Epidermal melanocyte (primary cell): ENCODE data around the gene KRTAP1-3.
"Not testable (repeated sequence)": the region's sequence is repeated elsewhere in the genome, so short reads cannot be mapped to it uniquely, and the experiment has no call there.

Experiments
- DNase-seq: peaks from one replicate; pipeline ENCODE4 v3.0.0; 2011; ENCODE audit warnings: low spot score; ENCODE audit not compliant: insufficient read length

The KRTAP1-3 gene

DNA sequence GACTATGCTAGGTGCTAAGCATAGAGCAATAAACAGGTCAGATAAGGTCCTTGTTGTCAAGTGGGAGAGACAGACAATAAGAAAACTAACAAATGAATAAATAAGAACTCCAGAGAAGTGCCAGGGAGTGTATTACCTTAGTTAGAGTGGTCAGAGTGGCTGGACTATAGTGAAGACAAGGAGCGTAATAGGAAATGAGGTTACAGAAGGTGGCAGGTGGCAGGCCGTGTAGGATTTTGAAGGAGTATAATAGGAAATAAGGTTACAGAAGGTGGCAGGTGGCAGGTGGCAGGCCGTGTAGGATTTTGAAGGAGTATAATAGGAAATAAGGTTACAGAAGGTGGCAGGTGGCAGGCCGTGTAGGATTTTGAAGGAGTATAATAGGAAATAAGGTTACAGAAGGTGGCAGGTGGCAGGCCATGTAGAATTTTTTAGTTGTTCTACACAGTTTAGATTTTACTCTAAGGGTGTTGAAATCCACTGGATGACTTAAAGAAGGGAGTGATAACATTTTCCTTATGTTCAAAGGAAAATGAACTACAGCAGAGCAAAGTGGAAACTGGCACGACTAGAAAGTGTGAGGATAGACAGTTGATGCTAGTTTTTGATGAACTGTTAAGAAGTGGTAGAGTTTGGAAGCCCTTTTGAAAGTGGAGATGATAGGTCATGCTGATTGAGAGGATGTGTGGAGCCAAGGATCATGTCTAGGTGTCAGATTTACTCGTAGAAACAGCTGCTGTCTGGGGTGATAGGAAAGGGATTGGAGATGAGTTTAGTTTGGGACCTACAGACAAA, 22.2 kb downstream of the KRTAP1-3 start:
- no peak for DNase-seq

DNA sequence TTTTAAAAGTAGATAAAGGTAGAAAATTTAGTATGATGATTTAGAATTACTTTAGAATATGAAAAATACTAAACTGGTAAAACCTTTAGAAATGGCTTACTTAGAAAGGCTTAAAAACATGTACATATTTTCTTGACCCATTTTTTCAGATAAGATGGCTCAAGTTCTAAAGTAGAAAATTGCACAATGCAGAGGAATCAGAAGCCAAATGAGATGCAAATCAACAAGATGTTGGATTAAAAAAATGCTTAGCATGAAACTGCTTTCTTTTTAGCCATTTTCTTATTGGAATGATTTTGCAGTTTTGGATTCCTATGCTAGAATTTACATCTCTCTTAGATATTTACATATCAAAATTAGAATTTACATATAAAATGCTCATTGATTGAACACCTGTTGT, 24.2 kb downstream of the KRTAP1-3 start:
- DNase-seq: no peak

DNA sequence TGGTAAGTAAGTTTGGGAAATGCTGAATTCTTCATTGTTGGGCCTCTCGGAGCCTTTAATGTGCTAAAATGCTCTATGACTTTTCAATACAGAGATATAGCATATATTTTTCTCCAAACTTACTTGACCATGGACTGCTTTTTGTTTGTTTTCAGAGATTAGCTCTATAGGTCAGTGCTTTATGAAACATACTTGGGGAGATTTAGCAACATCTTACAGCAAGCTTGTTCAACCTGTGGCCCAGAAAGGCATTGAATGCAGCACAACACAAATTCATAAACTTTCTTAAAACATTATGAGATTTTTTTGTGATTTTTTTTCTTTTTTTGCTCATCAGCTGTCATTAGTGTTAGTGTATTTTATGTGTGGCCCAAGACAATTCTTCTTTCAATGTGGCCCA, 24.7 kb downstream of the KRTAP1-3 start:
- no peak for DNase-seq

DNA sequence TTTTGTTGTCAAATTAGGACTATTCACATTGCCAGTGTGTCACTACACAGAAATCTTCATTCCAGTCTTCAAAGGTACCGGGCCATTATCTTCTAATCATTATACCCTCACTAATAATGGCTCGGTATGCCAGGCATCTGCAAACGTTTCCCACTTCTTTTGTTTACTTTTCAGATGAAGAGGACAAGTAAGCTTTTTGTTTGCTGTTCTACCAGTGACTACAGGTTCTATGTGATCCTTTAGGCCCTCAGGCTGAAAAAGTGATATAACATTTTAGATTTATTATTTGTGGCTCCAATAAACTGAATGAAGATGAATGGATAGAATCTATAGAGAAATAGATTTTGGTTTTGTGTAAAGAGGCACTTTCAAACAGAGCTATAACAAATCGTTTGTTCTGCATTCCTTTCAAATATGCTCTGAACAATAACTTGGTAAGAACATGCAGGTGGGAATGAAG, 25.3 kb downstream of the KRTAP1-3 start:
- no peak for DNase-seq

DNA sequence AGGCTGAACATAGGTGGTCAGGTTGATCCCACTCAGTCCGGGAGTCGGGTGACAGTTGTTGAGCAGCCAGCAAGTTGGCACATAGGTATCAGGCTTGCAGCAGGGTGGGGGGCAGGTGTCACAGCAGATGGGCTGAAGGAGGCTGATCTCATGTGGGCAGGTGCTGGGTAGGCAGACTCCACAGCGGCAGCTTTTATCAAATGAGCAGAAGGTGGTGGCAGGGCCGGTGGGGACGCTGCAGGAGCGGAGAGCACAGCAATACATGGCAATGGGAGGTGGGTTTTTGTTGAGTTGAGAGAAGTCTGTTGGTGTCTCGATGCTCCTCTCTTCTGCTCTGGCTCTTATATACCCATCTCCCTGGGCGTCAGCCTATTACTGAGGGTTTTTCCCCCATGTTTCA, 25.9 kb downstream of the KRTAP1-3 start, which contains the start of gene KRTAP3-1:
Gene KRTAP3-1, minus strand, starts transcription at position 318 of the 400 bp plus-strand sequence. Its CDS starts 54 bp downstream, at position 264.
- no peak for DNase-seq

DNA sequence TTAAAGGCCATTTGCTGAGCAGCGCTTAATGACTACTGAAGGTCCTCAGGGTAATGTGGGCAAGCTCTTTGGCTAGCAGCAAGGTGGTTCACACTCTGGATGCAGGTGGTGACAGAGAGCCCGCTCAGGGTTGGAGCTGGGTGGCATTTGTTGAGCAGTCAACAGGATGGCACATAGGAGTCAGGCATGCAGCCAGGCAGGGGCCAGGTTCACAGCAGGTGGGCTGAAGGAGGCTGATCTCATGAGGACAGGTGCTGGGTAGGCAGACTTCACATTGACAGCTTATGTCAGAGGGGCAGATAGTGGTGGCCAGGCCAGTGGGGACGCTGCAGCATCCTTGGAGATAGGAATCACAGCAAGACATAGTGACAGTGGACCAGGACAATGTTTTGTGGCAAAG, 30.3 kb downstream of the KRTAP1-3 start:
- no peak for DNase-seq

DNA sequence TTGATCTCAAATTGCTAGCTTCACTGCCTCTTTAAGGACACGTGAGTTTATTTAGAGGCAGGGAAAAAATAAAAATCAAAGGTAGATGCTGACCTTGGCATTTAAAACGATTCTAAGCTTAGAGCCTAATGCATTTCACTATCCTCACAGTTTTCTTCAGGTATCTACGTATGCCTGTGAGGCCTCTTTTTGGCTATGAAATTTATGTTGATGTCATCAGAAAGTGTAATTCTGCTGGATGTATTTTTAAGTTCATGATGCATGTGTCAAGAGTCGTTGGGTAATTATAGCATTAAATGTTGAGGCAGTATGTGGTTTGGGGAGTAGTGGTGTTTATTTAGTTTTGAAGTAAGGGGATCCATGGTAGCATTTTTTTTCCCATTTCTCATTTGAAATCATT, 30.7 kb downstream of the KRTAP1-3 start:
- no peak for DNase-seq

DNA sequence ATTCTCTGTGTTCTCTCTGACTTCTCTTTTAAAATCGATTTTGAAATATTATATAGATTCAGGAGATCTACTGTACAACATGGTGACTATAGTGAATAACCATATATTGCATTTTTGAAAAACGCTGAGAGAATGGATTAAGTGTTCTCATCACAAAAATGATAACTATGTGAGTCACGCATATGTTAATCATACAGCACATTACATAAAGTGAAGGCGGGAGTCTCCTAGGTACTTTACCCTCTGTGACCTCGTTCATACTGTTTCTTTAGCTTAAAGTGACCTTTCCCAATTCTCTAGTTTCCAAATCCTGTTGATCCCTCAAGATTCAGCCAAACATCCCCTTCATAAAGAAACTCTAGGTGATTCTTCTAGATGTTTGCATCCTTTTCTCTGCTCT, 31.9 kb downstream of the KRTAP1-3 start:
- no peak for DNase-seq

DNA sequence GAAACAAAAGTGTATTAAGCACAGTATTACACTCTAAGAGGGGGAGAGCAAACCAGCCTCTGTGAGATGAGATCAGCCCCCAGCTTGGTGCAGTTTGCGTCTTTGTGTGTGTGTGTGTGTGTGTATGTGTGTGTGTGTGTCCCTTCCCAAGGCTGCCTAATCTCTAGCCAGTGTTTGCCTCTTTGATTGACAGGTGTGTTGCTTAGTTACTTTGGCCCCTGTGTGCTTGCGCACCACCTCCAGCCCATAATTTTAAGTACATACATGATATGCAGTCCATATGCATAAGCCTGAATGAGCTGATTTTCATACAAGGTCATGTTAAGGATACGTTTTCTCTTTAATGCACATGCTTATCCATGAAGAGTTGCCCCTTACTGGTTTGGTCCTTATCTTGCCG, 32.9 kb downstream of the KRTAP1-3 start:
- no peak for DNase-seq

DNA sequence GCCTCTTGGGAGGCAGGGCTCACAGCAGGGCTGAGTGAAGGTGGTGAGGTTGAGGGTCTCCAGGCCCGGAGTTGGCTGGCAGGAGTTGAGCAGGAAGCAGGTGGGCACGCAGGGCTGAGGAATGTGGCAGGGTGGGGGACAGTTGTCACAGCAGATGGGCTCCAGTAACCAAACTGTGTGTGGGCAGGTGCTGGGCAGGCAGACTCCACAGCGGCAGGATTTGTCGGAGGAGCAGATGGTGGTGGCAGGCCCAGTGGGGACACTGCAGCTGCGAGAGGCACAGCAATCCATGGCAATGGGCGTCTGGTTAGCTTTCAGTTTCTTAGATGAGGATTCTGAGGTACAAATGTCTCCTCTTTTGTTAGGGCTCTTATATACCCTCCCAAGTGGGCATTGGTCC, 35.1 kb downstream of the KRTAP1-3 start, which contains the start of gene KRTAP3-2:
Gene KRTAP3-2, minus strand, starts transcription at position 344 of the 400 bp plus-strand sequence. Its CDS starts 53 bp downstream, at position 291.
- not testable (repeated sequence) for DNase-seq

DNA sequence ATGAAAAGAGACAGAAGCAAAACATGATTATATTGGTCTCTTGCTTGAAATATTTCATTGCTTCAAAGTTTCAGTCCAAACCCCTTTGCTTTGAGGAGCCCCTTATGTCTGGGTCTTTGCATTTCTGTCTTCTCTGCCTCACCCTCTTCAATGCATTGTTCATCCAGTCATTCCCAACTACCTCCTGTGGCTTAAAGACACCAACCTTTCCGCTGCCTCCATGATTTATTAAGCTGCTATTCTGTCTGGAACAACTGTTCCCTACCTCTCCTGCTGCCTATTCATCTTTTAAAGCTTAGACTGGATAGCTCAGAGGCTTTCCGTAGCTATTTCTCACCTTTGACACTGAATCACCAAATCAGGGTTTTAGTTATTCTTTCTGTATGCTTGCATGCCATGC, 37.3 kb downstream of the KRTAP1-3 start:
- no peak for DNase-seq

DNA sequence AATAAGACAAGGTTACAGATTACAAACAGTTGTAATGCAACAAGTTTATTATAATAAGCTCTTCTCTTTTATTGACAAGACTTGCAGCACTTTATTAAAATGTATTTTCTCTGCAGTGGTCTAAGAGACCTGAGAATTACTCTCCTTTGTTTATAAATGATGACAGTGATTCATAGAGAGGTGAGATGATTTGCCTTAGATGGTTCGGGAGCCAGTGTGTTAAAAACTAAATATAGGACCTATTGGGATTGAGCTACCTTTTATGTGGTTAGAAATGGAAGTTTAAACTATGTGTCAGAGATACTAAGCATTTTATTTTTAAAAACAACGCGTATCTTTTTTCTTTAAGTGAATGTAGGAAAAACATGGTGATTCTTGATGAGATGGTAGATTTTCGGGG, 37.8 kb downstream of the KRTAP1-3 start:
- DNase-seq: no peak

DNA sequence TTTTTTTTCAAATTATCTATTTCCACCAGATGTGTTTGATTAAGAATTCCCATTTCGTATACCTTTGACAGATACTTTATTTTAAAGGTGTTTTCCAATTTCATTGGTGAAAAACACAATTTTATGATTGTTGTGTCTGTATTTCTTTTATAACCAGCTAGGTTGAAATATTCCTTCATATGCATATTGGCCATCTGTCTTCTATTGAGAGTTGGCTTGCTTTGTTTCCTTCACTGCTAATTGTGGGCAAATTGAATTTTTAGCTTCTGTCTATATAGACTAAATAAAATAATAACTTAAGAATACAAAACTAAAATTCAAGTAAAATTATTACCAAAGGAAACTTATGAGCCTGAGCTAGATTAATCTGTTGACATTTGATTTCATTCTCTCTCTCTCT, 39.6 kb downstream of the KRTAP1-3 start:
- no peak for DNase-seq

DNA sequence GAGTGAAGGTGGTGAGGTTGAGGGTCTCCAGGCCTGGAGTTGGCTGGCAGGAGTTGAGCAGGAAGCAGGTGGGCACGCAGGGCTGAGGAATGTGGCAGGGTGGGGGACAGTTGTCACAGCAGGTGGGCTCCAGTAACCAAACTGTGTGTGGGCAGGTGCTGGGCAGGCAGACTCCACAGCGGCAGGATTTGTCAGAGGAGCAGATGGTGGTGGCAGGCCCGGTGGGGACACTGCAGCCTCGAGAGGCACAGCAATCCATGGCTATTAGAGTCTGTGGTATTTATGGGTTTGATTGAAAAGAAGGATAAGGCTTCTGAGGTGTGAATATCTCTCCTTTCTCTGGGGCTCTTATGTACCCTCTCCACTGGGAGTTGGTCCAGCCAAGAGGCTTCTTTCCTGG, 40.8 kb downstream of the KRTAP1-3 start, which contains the start of gene KRTAP3-3:
Gene KRTAP3-3, minus strand, starts transcription at position 326 of the 400 bp plus-strand sequence. Its CDS starts 67 bp downstream, at position 259.
- DNase-seq: no peak

DNA sequence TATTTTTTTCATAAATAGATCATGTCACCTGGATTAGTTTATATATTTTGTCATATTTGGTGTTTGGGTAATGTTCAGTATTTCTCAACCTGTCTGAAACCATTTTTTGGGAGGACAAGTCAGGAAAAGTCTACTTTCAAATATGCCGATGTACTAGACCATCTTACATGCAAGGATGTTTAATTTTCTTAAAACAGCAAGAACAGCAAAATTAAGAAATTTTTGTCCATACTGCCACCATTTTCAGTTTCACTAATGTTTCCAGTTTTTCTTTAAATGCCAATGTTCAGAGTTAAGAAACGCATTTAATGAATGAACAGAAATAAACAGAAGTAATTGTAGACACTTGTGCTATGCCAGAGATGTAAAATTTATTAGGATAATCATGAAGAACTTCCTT, 41.6 kb downstream of the KRTAP1-3 start:
- DNase-seq: no peak

DNA sequence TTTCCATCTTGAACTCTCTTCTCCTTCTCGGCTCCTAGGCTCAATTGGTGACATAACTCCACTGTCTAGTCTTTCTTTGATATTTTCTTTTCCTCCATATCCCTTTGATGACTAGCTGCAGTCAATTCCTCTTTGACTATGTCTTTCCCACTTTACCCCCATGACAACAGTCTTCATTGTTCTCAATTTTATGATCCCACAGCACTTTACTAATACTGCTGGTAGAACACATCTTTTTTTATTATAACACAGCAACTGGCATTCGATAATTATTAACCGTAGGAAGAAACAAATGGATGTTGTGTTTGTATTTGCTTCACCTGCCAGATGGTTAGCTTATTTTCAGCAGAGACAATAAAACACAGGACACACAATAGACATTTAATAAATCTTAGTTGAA, 42.0 kb downstream of the KRTAP1-3 start:
- no peak for DNase-seq

DNA sequence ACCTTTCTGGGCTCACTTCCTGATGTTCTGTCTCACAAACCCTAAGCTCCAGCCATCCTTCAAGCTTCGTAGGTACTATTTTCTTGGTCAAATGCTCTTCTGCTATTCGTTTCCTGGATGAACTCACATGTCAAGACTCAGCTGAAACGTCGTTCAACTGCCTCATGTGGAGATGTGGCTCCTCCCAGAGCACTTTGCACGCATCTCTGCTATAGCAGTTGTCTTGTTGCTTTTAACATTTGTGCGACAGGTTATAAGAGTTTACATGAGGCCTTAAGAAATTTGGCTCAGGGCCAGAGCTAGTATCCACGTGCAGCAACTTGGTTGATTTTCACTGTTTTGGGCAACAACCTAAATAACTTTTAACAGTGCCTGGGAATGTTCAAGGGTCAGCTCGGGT, 47.8 kb downstream of the KRTAP1-3 start:
- no peak for DNase-seq

DNA sequence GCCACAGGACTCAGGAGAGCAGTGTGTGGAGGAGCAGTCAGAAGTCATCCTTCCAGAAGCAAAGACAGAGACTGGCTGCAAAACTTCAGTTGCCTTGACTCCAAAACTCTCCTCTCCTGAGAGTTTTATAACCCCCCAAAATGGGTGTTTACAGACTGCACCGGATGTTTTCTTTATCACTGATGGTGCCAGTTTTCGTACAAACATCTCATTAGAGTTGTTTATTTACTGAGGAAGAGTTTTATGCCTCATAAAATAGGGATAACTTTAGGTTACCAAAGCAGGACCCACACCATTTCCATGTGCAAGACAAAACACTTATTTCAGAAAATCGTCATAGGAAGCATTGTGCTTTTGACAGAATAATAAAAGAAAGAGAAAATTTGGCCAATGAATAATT, 50.4 kb downstream of the KRTAP1-3 start, which contains the start of gene KRT40:
Gene KRT40, minus strand, starts transcription at position 101 of the 400 bp plus-strand sequence. Its CDS starts 53 bp downstream, at position 48.
- DNase-seq: no peak
